Measurements from ENCODE around the gene UBTF.

Gene UBTF

GRCh38 chr17:44197107-44197506, 22.4 kb downstream of the UBTF start:
- DNase-seq: no peak

- no peak for DNase-seq
These were observed 26.0 kb downstream of the UBTF start for GRCh38 chr17:44193326-44194084.

GRCh38 chr17:44192750-44193149, 26.7 kb downstream of the UBTF start:
- no peak for DNase-seq

- no peak for DNase-seq
These were observed 27.5 kb downstream of the UBTF start for GRCh38 chr17:44191941-44192496.

- no peak for DNase-seq
These were observed 28.1 kb downstream of the UBTF start for GRCh38 chr17:44191369-44191768.

GRCh38 chr17:44190481-44190880, 29.0 kb downstream of the UBTF start:
- no peak for DNase-seq

GRCh38 chr17:44188576-44189403, 30.7 kb downstream of the UBTF start:
- DNase-seq: no peak

GRCh38 chr17:44187131-44187899, 32.2 kb downstream of the UBTF start:
- peak; percentile 69 for DNase-seq

- peak; percentile 99 for DNase-seq
These were observed 33.0 kb downstream of the UBTF start, which contains the start of gene TMUB2 for GRCh38 chr17:44186307-44187130. Gene TMUB2, plus strand, starts transcription at chr17:44186972. Its CDS starts 737 bp downstream, at chr17:44187709.

GRCh38 chr17:44184212-44184810, 35.2 kb downstream of the UBTF start:
- no peak for DNase-seq

- no peak for DNase-seq
These were observed 36.5 kb downstream of the UBTF start for GRCh38 chr17:44183024-44183423.

- DNase-seq: no peak
These were observed 41.3 kb downstream of the UBTF start for GRCh38 chr17:44178133-44178532.

GRCh38 chr17:44177640-44178039, 41.8 kb downstream of the UBTF start:
- DNase-seq: no peak

GRCh38 chr17:44176671-44177501, 42.6 kb downstream of the UBTF start:
- DNase-seq: no peak

- no peak for DNase-seq
These were observed 43.2 kb downstream of the UBTF start for GRCh38 chr17:44176257-44176656.

- no peak for DNase-seq
These were observed 45.0 kb downstream of the UBTF start for GRCh38 chr17:44174427-44174826.

- no peak for DNase-seq
These were observed 47.5 kb downstream of the UBTF start for GRCh38 chr17:44171931-44172455.

- DNase-seq: no peak
These were observed 48.8 kb downstream of the UBTF start, which contains the start of gene ASB16 for GRCh38 chr17:44170499-44171201. Gene ASB16, plus strand, starts transcription at chr17:44170704. Its CDS starts 86 bp downstream, at chr17:44170790.

GRCh38 chr17:44170135-44170498, 49.4 kb downstream of the UBTF start:
- no peak for DNase-seq

All from CD4-positive, alpha-beta T cell treated with Interleukin-21 for 1 hour (primary cell).